Fibroblast of mammary gland (primary cell): Measurements from ENCODE around the gene GPR157.

Source experiments
- DNase-seq: peaks from one replicate; pipeline ENCODE4 v3.0.0-alpha.2; 2010; ENCODE audit warnings: low read depth
- H3K4me3 ChIP-seq: 2 replicates; pipeline ENCODE4 v1.5.1; 2011; ENCODE audit warnings: low read depth, mild to moderate bottlenecking, low read length, moderate library complexity; ENCODE audit not compliant: control insufficient read depth
- CTCF ChIP-seq: conservative IDR thresholded peaks from 2 replicates; pipeline ENCODE4 v1.5.1; 2011; ENCODE audit warnings: low read depth, low read length, inconsistent platforms; ENCODE audit not compliant: control insufficient read depth, insufficient read depth

The GPR157 gene

DNA sequence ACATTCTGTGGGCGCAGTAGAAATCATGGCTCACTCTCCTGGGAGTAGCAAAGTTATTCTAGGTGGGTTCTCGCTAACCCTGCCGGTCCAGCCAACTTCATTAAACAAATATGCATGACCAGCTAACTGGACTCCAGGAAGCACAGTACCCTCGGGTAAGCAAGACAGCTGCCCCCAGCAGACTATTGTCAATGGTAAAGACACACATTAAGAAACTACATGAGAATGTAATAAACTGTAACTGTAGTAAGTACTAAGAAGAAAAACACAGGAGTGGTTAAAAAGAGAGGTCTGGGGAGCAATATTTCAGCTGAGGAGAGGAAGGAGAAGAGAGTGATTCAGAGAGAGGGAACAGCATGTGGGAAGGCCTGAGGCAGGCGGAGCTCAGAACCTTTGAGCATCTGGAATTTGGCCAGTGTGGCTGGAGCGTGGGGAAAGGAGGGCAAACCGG, 66.9 kb downstream of the GPR157 start:
- no peak for TF ChIP-seq CTCF
- no peak overlapping the region for H3K4me3 ChIP-seq
- DNase-seq: peak; percentile 64

DNA sequence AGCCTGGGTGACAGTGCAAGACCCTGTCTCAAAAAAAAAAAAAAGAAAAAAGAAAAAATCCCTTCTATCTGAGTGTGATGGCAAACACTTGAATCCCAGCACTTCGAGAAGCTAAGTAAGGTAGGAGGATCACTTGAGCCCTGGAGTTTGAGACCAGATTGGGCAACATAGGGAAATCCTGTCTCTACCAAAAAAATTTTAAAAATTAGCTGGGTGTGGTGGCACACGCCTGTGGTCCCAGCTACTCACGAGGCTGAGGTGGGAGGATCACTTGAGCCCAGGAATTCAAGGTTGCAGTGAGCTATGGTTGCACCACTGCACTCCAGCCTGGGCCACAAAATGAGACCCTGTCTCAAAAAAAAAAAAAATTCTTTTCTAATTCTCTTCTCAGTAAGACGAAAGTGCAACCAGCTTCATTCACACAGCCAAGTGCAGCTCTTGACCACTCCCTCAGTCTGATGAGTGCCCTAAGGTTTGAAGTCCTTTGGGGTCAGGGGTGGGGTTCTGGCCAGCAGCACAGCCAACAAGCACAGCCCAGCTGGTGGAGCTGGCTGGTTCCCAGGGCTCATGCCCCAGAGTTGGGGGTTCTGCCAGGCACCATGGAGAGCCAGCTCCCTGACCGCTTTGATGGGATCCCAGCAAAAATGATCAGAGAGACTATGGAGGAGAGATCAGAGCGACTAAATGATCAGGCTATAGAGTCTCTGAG, 67.5 kb downstream of the GPR157 start:
- H3K4me3 ChIP-seq: no peak overlapping the region
- no peak for TF ChIP-seq CTCF
- no peak for DNase-seq

DNA sequence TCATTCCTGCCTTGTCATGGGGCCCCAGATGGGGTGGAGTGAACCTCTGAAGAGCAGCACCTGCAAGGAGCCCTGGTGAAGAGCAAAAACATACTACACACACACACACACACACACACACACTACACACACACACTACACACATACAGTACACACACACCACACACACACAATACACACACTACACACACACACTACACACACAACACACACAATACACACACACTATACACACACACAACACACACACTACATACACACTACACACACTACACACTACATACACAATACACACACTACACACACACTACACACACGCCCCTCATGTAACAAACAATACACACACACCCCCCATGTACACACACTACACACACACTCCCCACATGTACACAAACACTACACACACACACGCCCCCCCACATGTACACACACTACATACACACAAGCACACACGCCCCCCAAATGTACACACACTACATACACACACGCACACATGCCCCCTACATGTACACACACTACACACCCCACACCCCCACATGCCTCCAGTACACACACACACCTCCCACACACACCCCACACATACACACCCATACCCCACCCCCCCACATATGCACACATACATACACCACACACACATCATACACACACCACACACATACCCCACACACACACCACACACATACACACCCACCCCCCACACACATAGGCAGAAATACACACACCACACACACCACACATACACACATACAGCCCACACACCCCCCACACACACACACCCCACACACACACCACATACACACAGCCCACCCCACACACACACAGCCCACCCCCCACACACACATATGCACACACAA, 68.8 kb downstream of the GPR157 start:
- no peak for DNase-seq
- no peak overlapping the region for H3K4me3 ChIP-seq
- no peak for TF ChIP-seq CTCF

GRCh38 chr1:9058465-9058864, 70.4 kb downstream of the GPR157 start:
- no peak for TF ChIP-seq CTCF
- DNase-seq: no peak

DNA sequence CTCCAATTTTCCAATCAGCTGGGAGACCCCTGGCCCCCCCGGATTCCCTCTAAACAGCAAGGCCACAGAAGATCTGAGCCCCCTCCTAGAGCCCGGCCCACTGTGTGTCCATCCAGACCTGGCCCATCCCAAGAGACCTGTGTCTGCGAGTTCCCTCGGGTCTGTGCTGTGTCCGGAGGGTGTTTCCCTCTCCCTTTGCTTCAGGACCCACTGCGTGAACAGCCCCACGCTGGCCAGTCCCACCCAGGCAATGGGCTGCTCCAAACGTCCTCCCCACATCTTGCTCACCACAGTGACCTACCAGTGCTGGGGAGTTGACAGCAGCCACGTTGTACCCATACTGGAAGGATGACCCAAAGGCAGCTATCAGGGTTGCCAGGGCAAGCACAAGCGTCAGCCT, 71.1 kb downstream of the GPR157 start:
- no peak overlapping the region for H3K4me3 ChIP-seq
- TF ChIP-seq CTCF: no peak
- DNase-seq: no peak

More at GRCh38 chr1:9058465-9058864, 70.4 kb downstream of the GPR157 start:
- no peak overlapping the region for H3K4me3 ChIP-seq

DNA sequence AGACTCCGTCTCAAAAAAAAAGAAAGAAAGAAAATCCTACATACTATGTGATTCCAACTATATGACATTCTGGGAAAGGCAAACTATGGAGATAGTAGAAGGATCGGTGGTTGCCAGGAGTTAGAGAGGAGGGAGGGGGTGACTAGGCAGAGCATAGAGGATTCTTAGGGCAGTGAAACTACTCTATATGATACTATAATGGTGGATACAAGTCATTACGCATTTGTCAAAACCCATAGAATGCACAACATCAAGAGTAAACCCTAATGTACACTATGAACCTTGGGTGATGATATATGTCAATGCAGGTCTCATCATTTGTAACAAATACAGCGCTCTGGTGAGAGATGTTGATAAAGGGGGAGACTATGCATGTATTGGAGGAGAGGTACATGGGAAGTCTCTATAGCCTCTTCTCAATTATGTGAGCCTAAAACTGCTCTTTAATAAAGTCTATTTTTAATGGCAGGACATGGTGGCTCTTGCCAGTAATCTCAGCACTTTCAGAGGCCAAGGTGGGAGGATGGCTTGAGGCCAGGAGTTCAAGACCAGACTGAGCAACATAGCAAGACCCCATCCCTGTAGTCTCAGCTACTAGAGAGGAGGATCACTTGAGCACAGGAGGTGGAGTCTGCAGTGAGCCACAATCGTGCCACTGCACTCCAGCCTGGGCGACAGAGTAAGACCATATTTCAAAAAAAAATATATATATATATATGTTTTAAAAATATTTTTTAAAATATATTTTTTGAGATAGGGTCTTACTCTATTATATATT, 76.4 kb downstream of the GPR157 start:
- no peak for DNase-seq
- TF ChIP-seq CTCF: no peak

More for the DNA sequence above, 76.4 kb downstream of the GPR157 start:
- no peak overlapping the region for H3K4me3 ChIP-seq
